GM12865 (cell line): Measurements from ENCODE around the gene KCNJ14.

Experiments
- DNase-seq: peaks from one replicate; pipeline ENCODE4 v3.0.0; 2010; ENCODE audit warnings: low read depth
- H3K4me3 ChIP-seq: 2 replicates; pipeline ENCODE4 v1.5.1; 2011; ENCODE audit warnings: mild to moderate bottlenecking, low read depth, low read length, control low read depth
- TF ChIP-seq, protein P1 (sequence below): IDR thresholded peaks from 2 replicates; pipeline ENCODE4 v1.5.1; 2011; ENCODE audit warnings: low read length, control low read depth, low read depth, inconsistent platforms; ENCODE audit not compliant: insufficient read depth; ENCODE audit errors: missing control alignments

Gene KCNJ14

DNA sequence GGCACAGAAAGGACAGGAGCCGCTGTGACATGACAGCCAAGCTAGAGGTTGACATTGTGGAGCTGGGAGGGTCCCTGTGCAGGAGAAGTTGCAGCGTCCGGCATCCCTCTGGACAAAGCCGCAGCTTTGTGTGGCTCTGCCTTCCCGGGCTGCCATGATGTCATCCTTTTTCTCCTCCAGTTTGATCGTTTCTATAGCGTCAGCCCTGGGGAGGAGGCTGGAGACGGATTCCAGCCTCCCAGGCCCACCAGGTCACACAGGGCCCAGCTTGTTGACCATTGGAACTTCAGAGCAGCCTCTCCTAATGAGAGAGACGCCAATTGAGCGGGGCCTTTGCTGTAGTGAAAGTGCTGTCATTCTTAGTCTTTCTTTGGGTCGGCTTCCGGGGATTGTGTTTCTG is 3.8 kb upstream of the KCNJ14 start:
- TF ChIP-seq, protein P1, sequence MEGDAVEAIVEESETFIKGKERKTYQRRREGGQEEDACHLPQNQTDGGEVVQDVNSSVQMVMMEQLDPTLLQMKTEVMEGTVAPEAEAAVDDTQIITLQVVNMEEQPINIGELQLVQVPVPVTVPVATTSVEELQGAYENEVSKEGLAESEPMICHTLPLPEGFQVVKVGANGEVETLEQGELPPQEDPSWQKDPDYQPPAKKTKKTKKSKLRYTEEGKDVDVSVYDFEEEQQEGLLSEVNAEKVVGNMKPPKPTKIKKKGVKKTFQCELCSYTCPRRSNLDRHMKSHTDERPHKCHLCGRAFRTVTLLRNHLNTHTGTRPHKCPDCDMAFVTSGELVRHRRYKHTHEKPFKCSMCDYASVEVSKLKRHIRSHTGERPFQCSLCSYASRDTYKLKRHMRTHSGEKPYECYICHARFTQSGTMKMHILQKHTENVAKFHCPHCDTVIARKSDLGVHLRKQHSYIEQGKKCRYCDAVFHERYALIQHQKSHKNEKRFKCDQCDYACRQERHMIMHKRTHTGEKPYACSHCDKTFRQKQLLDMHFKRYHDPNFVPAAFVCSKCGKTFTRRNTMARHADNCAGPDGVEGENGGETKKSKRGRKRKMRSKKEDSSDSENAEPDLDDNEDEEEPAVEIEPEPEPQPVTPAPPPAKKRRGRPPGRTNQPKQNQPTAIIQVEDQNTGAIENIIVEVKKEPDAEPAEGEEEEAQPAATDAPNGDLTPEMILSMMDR = no peak
- H3K4me3 ChIP-seq = no peak overlapping the region
- DNase-seq = no peak

DNA sequence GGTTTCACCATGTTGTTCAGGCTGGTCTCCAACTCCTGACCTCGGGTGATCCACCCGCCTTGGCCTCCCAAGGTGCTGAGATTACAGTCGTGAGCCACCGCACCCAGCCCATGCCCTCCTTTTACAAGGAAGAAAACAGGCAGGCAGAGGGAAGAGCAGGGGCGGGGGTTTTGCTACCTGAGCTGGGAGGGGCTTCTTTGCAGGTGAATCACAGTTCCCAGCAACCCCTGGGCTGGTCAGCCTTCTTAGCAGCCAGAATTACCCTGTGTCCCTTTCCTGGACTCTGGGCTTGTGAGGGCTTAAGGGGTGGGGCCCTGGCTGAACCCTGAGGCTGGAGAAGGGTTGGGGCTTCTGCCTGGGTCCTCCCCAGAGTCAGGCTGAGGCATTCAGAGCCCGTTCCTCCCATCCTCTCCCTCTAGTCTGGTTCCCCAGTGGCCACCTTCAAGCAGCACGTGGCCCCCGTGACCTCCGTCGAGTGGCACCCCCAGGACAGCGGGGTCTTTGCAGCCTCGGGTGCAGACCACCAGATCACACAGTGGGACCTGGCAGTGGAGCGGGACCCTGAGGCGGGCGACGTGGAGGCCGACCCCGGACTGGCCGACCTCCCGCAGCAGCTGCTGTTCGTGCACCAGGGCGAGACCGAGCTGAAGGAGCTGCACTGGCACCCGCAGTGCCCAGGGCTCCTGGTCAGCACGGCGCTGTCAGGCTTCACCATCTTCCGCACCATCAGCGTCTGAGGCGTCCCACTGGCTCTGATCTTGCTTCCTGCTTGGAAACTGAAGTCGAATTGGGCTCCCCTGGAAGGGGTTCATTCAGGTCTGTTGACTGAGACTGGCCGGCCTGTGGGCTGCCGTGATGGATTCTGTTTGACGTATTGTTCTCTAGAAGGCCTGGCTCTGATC is 2.8 kb upstream of the KCNJ14 start:
- no peak for DNase-seq
- TF ChIP-seq, protein P1 = no peak
- H3K4me3 ChIP-seq = no peak overlapping the region

DNA sequence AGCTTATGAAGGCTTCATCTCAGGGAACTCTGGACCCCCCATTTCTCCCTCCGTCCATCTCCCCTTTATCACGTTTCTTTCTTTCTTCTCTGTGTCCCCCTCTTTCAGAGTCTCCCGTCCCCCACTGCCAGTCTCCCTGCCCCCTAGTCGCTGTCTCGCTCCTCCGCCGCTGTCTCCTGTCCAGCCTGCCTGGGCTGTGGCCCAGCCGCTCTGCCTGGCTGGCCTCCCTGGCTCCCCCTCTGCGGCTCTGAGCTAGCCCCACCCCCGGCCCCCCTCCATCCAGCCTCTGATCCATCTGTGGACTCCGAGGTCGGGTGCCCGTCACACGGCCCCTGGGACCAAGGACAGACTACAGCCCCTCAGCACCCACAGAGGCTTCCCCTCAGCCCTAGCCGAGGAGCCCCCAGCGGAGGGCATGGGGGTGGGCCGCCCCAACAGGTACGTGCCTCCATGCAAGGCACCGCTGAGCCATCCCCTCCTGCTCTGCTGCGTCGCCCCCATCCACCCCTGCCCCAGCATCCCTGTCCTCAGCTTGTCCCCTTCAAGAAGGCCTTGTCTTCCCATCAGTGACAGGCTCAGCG is 1.1 kb upstream of the KCNJ14 start:
- DNase-seq = no peak
- TF ChIP-seq, protein P1 = no peak
- H3K4me3 ChIP-seq = no peak overlapping the region

DNA sequence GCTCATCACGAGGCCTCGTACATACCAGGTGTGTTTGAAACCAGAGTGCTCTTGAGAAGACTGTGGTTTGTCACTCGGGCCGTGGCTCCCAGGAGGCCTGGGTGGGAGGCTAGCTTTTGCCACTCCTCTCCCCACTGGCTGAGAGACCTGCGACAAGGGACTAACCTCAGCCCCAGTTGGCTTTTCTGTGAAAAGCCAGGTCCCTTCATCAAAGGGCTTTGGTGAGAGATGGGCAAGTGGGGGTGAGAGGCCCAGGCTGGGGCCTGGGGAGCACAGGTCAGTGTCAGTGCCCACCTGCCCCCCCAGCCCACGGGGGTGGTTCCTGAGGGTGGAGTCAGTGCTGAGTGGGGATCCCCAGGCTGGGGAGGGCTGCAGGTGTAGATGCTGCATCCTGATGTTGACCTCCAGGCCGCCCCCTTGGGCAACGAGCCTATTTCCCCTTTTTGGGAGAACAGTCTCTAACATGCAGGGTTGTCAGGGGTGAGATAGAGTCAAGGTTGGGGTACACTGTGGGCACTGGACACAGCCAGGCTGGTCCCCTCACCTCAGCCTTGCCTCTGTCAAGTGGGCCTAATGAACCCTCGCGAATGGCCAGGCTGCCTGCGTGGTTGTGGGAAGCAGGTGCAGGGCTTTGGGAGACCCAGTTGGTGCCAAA is 661 bp downstream of the KCNJ14 start:
- no peak overlapping the region for H3K4me3 ChIP-seq
- TF ChIP-seq, protein P1 = no peak
- no peak for DNase-seq

DNA sequence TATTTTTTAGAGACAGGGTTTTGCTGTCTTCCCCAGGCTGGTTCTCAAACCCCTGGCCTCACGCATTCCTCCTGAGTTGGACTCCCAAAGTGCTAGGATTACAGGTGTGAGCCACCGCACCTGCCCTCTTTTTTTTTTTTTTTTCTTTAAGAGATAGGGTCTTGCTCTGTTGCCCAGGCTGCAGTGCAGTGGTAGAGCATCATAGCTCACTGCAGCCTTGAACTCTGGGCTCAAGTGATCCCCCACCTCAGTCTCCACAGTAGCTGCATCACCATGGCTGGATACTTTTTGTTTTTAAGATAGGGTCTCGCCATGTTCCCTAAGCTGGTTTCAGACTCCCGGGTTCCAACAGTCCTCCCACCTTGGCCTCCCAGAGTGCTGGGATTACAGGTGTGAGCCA is 1.5 kb downstream of the KCNJ14 start:
- no peak overlapping the region for H3K4me3 ChIP-seq
- TF ChIP-seq, protein P1 = no peak
- DNase-seq = no peak

DNA sequence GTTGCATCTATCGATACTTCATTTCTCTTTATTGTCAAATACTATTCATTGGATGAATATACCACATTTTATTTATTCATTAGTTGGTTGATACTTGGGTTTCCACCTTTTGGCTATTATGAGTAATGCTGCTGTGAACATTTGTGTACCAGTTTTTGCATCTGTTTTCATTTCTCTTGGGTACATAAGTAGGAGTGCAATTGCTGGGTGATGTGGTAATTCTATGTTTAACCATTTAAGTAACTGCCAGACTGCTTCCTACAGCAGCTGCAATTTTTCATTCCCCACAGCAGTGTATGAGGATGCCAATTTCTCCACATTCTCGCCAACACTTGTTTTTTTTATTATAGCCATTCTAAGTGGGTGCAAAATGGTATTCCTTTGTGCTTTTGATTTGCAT is 2.6 kb downstream of the KCNJ14 start:
- no peak overlapping the region for H3K4me3 ChIP-seq
- no peak for DNase-seq
- TF ChIP-seq, protein P1 = no peak
